HEK293 (cell line): ENCODE measurements around the gene LDLRAD4.

Experiments used
- CTCF ChIA-PET: fragments of 350-600 bp; formaldehyde crosslinking; extraction: SDS; loops from one replicate; lab custom pipeline; 2021; ENCODE audit warnings: antibody characterized with exemption; lab: Yijun Ruan, JAX
- POLR2A ChIA-PET: fragments of 300-600 bp; formaldehyde crosslinking; extraction: SDS; loops from one replicate; lab custom pipeline; 2020; ENCODE audit warnings: antibody characterized with exemption, inconsistent platforms; lab: Yijun Ruan, JAX
- H3K27ac ChIP-seq: fragments of 200-500 bp; sonication (Bioruptor generic); 2 replicates; pipeline ENCODE4 v1.5.1; 2014; ENCODE audit warnings: low read depth, low read length, control low read depth, inconsistent platforms; ENCODE audit errors: extremely low read depth
- H3K36me3 ChIP-seq, 2 experiments: fragments of 200-500 bp in 1 of 2; sonication (Bioruptor generic) in 1 of 2; 1 replicate in 1 of 2; 2 replicates in 1 of 2; pipeline ENCODE4 v1.5.1; 2014 to 2017; ENCODE audit warnings: inconsistent platforms in 2 of 2, low read length in 2 of 2; ENCODE audit not compliant: control insufficient read depth in 2 of 2, insufficient read depth in 1 of 2
- H3K4me1 ChIP-seq: fragments of 200-500 bp; sonication (Bioruptor generic); 2 replicates; pipeline ENCODE4 v1.5.1; 2014; ENCODE audit warnings: mild to moderate bottlenecking, low read length, inconsistent platforms; ENCODE audit not compliant: control insufficient read depth, insufficient read depth
- H3K4me3 ChIP-seq: 2 replicates; pipeline ENCODE4 v1.5.1; 2011; ENCODE audit warnings: low read depth, mild to moderate bottlenecking, control low read depth, low read length, moderate library complexity
- H3K9me3 ChIP-seq: fragments of 200-500 bp; sonication (Bioruptor generic); 2 replicates; pipeline ENCODE4 v1.5.1; 2014; ENCODE audit warnings: low read depth, low read length, inconsistent platforms; ENCODE audit not compliant: control insufficient read depth, insufficient read depth
- EGR2 ChIP-seq: fragments of 450-650 bp; formaldehyde crosslinking; IDR thresholded peaks from 2 replicates; pipeline ENCODE4 v1.5.1; 2016; ENCODE audit warnings: low read depth, missing biosample characterization, missing genetic modification characterization
- GFI1B ChIP-seq: fragments of 450-650 bp; formaldehyde crosslinking; IDR thresholded peaks from 2 replicates; pipeline ENCODE4 v1.5.1; 2016; ENCODE audit warnings: missing biosample characterization, missing genetic modification characterization
- GLIS1 ChIP-seq: fragments of 450-650 bp; formaldehyde crosslinking; IDR thresholded peaks from 2 replicates; pipeline ENCODE4 v1.5.1; 2016; ENCODE audit warnings: missing biosample characterization, missing genetic modification characterization
- HOXC10 ChIP-seq: sonication (generic); formaldehyde crosslinking; IDR thresholded peaks from 2 replicates; pipeline ENCODE4 v1.8.1; 2023; ENCODE audit warnings: mild to moderate bottlenecking, missing genetic modification reagents
- IKZF3 ChIP-seq: fragments of 450-650 bp; IDR thresholded peaks from 2 replicates; pipeline ENCODE4 v1.5.0; 2018; ENCODE audit warnings: missing biosample characterization, mild to moderate bottlenecking, missing genetic modification characterization, moderate library complexity
- KLF7 ChIP-seq: fragments of 450-650 bp; formaldehyde crosslinking; IDR thresholded peaks from 2 replicates; pipeline ENCODE4 v1.5.1; 2016; ENCODE audit warnings: missing biosample characterization, missing genetic modification characterization, borderline replicate concordance
- PATZ1 ChIP-seq: fragments of 450-650 bp; formaldehyde crosslinking; IDR thresholded peaks from 2 replicates; pipeline ENCODE4 v1.5.1; 2016; ENCODE audit warnings: missing biosample characterization, missing genetic modification characterization
- PRDM4 ChIP-seq: fragments of 450-650 bp; formaldehyde crosslinking; IDR thresholded peaks from 2 replicates; pipeline ENCODE4 v1.5.1; 2017; ENCODE audit warnings: missing biosample characterization, missing genetic modification characterization
- REPIN1 ChIP-seq: fragments of 450-650 bp; formaldehyde crosslinking; IDR thresholded peaks from 2 replicates; pipeline ENCODE4 v1.5.1; 2017; ENCODE audit warnings: missing biosample characterization, missing genetic modification characterization, low read depth
- ZBTB21 ChIP-seq: fragments of 450-650 bp; formaldehyde crosslinking; IDR thresholded peaks from 2 replicates; pipeline ENCODE4 v1.5.1; 2017; ENCODE audit warnings: missing biosample characterization, missing genetic modification characterization
- ZBTB26 ChIP-seq: fragments of 450-650 bp; formaldehyde crosslinking; optimal IDR thresholded peaks from 2 replicates; pipeline ENCODE3; 2016; ENCODE audit warnings: missing biosample characterization, mild to moderate bottlenecking, missing genetic modification characterization
- ZNF214 ChIP-seq: fragments of 450-650 bp; formaldehyde crosslinking; IDR thresholded peaks from 2 replicates; pipeline ENCODE4 v1.5.1; 2017; ENCODE audit warnings: missing biosample characterization, mild to moderate bottlenecking, missing genetic modification characterization, borderline replicate concordance
- ZNF239 ChIP-seq: fragments of 450-650 bp; formaldehyde crosslinking; IDR thresholded peaks from 2 replicates; pipeline ENCODE4 v1.5.1; 2016; ENCODE audit warnings: missing biosample characterization, missing genetic modification characterization
- ZNF24 ChIP-seq: fragments of 450-650 bp; formaldehyde crosslinking; IDR thresholded peaks from 2 replicates; pipeline ENCODE4 v1.5.1; 2016; ENCODE audit warnings: missing biosample characterization, missing genetic modification characterization
- ZNF324 ChIP-seq: fragments of 450-650 bp; formaldehyde crosslinking; IDR thresholded peaks from 2 replicates; pipeline ENCODE4 v1.5.1; 2016; ENCODE audit warnings: missing biosample characterization, missing genetic modification characterization
- ZNF394 ChIP-seq: fragments of 450-650 bp; formaldehyde crosslinking; IDR thresholded peaks from 2 replicates; pipeline ENCODE4 v1.5.1; 2016; ENCODE audit warnings: missing biosample characterization, missing genetic modification characterization, mild to moderate bottlenecking, moderate library complexity, borderline replicate concordance
- ZNF660 ChIP-seq: fragments of 450-650 bp; IDR thresholded peaks from 2 replicates; pipeline ENCODE4 v1.5.1; 2018; ENCODE audit warnings: missing biosample characterization, mild to moderate bottlenecking, missing genetic modification characterization
- ZSCAN18 ChIP-seq: fragments of 450-650 bp; formaldehyde crosslinking; IDR thresholded peaks from 2 replicates; pipeline ENCODE4 v1.5.1; 2016; ENCODE audit warnings: missing biosample characterization, missing genetic modification characterization

The LDLRAD4 gene

GRCh38 chr18:13541621-13542519 lies 323.3 kb downstream of the LDLRAD4 start:
- no peak overlapping the region for H3K4me3 ChIP-seq
- no peaks in the 10 kb centered on the region for H3K36me3 ChIP-seq
- 0 out of 2 replicates have a peak overlapping the region, but pooled peaks have one; percentile 31 for H3K27ac ChIP-seq
- CTCF ChIA-PET, result no interaction called here
- no peaks in the 10 kb centered on the region for H3K9me3 ChIP-seq
- TF ChIP-seq ZSCAN18 (tag by site-specific recombination) (no peak), EGR2 (tag by site-specific recombination) (no peak), HOXC10 (CRISPR knock-in tag) (no peak), KLF7 (no peak), ZNF660 (tag by site-specific recombination) (no peak), GLIS1 (tag by site-specific recombination) (no peak), ZBTB26 (tag by site-specific recombination) (no peak), REPIN1 (tag by site-specific recombination) (no peak), ZNF239 (tag by site-specific recombination) (no peak), ZNF24 (no peak), GFI1B (tag by site-specific recombination) (no peak), PATZ1 (tag by site-specific recombination) (no peak), IKZF3 (tag by site-specific recombination) (no peak), ZNF394 (tag by site-specific recombination) (no peak), ZBTB21 (tag by site-specific recombination) (no peak)
- POLR2A ChIA-PET, result no interaction called here
- peaks cover 17% of the 10 kb centered on the region for H3K4me1 ChIP-seq

- Histone ChIP-seq H3K9me3 (no peaks in the 10 kb centered on the region), H3K4me3 (no peak overlapping the region), H3K4me1 (peaks cover 17% of the 10 kb centered on the region), H3K36me3 (no peaks in the 10 kb centered on the region), H3K27ac (no peak overlapping the region)
- no peak for TF ChIP-seq ZNF324
- TF ChIP-seq KLF7, result no peak
- no peak for TF ChIP-seq PRDM4
- no peak for TF ChIP-seq ZNF214 (tag by site-specific recombination)
- no peak for TF ChIP-seq PATZ1 (tag by site-specific recombination)
- CTCF ChIA-PET, result no interaction called here
- POLR2A ChIA-PET, result no interaction called here
These were observed 323.9 kb downstream of the LDLRAD4 start for GRCh38 chr18:13542520-13542847.
